SK-N-MC (cell line): ENCODE measurements around the gene SIPA1L3.

Source experiments
- EZH2 ChIP-seq: fragments of 200-600 bp; sonication (generic); IDR thresholded peaks from one replicate; pipeline ENCODE4 v1.6.1; 2017; ENCODE audit warnings: antibody characterized with exemption
- FOXP2 ChIP-seq: optimal IDR thresholded peaks from 2 replicates; pipeline ENCODE3; 2011; ENCODE audit warnings: mild to moderate bottlenecking, moderate library complexity; ENCODE audit not compliant: insufficient read depth; ENCODE audit errors: extremely low read length, control extremely low read depth
- POLR2AphosphoS5 ChIP-seq: IDR thresholded peaks from 2 replicates; pipeline ENCODE4 v1.6.1; 2012; ENCODE audit warnings: mild to moderate bottlenecking, low read depth, low read length, borderline replicate concordance

DNA sequence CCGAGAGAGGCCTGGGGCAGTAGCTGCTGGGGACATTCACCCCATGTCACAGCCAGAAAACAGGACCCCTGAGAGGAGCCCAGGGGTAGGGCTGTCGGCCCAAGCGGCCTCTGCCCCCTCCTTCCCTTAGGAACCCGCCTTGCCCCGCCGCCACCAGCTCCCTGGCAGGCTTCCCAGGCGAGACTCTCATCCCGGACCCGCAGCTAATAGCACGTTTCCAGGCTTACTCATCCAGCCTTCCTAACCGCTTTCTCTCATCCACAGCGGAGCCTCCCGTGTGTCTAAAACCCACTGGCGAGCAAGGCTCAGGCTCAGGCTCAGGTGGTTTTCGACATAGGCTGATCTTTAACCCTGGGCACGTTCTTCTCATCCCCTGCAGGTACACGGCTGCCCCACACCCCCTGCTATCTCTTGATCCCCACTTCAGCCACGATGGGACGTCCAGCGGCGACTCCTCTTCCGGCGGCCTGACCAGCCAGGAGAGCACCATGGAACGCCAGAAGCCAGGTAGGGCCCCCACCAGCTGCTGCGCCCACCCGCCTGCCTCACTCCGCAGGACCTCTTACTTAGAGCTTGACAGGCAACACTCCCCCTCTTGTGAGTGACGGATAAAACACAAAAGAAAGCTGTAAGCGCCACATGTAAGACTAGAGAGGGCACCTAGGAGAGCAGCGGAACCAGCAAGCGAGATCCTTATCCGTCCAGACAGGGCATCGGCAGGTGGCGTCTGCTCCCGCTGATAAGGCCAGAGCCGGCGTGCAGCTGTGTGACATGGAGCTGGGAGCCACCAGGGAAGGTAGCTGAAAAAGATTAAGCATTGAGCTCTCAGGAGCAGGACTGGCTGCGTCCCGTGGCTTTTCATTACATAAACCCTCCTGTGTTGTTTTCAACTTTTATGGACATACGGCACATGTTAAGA is 245.7 kb downstream of the SIPA1L3 start:
- TF ChIP-seq EZH2 (no peak), POLR2AphosphoS5 (no peak), FOXP2 (no peak)
